Thymus (tissue), 14 donors: Measurements from ENCODE around the gene VGLL2. TPM values are rescaled to one million over a fixed set of nuclear protein-coding genes. Genes with fewer than 3 reads are reported as not detected.

Experiments
- DNase-seq, 9 donors: peaks; one replicate each; pipeline ENCODE4 v3.0.0-alpha.2; 2013; ENCODE audit warnings: low spot score in 9 of 9, low read depth in 6 of 9, missing footprints in 1 of 9
- H3K27ac ChIP-seq, 2 donors: one replicate each; pipeline ENCODE4 v1.5.1; 2013; ENCODE audit warnings: control low read depth in 1 of 2, low read depth in 1 of 2, low read length in 1 of 2, mild to moderate bottlenecking in 1 of 2, moderate library complexity in 1 of 2
- H3K27me3 ChIP-seq, 2 donors: one replicate each; pipeline ENCODE4 v1.5.1; 2013; ENCODE audit warnings: low read length in 1 of 2; ENCODE audit not compliant: control insufficient read depth in 2 of 2, insufficient read depth in 1 of 2
- H3K36me3 ChIP-seq, 2 donors: one replicate each; pipeline ENCODE4 v1.5.1; 2013; ENCODE audit warnings: low read length in 1 of 2, mild to moderate bottlenecking in 1 of 2, moderate library complexity in 1 of 2; ENCODE audit not compliant: control insufficient read depth in 2 of 2, insufficient read depth in 2 of 2
- H3K4me1 ChIP-seq, 2 donors: one replicate each; pipeline ENCODE4 v1.5.1; 2013; ENCODE audit warnings: low read length in 2 of 2; ENCODE audit not compliant: control insufficient read depth in 2 of 2, insufficient read depth in 2 of 2
- H3K4me3 ChIP-seq, 2 donors: one replicate each; pipeline ENCODE4 v1.5.1; 2013; ENCODE audit warnings: low read length in 2 of 2, control low read depth in 1 of 2, mild to moderate bottlenecking in 1 of 2
- H3K9me3 ChIP-seq, 2 donors: one replicate each; pipeline ENCODE4 v1.5.1; 2013; ENCODE audit warnings: low read length in 1 of 2, mild to moderate bottlenecking in 1 of 2; ENCODE audit not compliant: control insufficient read depth in 2 of 2, insufficient read depth in 1 of 2
- WGBS: extraction: QIAGEN DNeasy Blood & Tissue Kit; methylation state at CpG from one replicate; pipeline ENCODE4 v1.1.7; 2013; 5-methylcytosine and 5-hydroxymethylcytosine counted together
- long read RNA-seq, 10 donors: transcript quantifications; one replicate each; lab custom pipeline, GENCODE V29; 2026
- polyA plus RNA-seq: library from polyadenylated mRNA; stranded (reverse); fragments of 200-250 nt; gene quantifications from one replicate; pipeline ENCODE4 v1.2.3, GENCODE V29; 2013
- total RNA-seq: library from RNA; stranded (reverse); fragments of 120-200 nt; gene quantifications from one replicate; pipeline ENCODE4 v1.2.4, GENCODE V29; 2013
- donor health status: healthy.

Gene VGLL2
- total RNA-seq: not detected
- polyA plus RNA-seq: 0.07 TPM
- long read RNA-seq, donor 1: 0 reads
- long read RNA-seq, donor 2: 0 reads
- long read RNA-seq, donor 3: 0 reads
- long read RNA-seq, donor 4: 0 reads
- long read RNA-seq, donor 5: 0 reads
- long read RNA-seq, donor 6: 0 reads
- long read RNA-seq, donor 7: 0 reads
- long read RNA-seq, donor 8: 0 reads
- long read RNA-seq, donor 9: 0 reads
- long read RNA-seq, donor 10: 0 reads

- 2% methylated on average over 63 of the region's 63 CpGs for WGBS
- H3K36me3 ChIP-seq: no peaks in the 10 kb centered on the region
- no peak for DNase-seq
- H3K4me1 ChIP-seq: peaks cover 0 to 11% of the 10 kb centered on the region in 2 donors
- H3K4me3 ChIP-seq: peak within 1 kb of the TSS; percentile 13 to 14
- H3K9me3 ChIP-seq: peaks cover 2 to 14% of the 10 kb centered on the region in 2 donors
- H3K27ac ChIP-seq: no peak within 1 kb of the TSS
- peaks cover 71 to 93% of the 10 kb centered on the region in 2 donors for H3K27me3 ChIP-seq
Measured at GRCh38 chr6:117265410-117266256, at the start of gene VGLL2. Gene VGLL2 (plus strand): TSS chr6:117265558. CDS start chr6:117265764, 206 bp downstream.

GRCh38 chr6:117222861-117223260 lies 42.5 kb upstream of the VGLL2 start:
- Histone ChIP-seq H3K4me1 (no peaks in the 10 kb centered on the region), H3K36me3 (no peaks in the 10 kb centered on the region), H3K27ac (no peak overlapping the region), H3K9me3 (no peaks in the 10 kb centered on the region), H3K4me3 (no peak overlapping the region), H3K27me3 (no peaks in the 10 kb centered on the region)
- no peak for DNase-seq
- 94% methylated on average over 3 of the region's 3 CpGs for WGBS

- WGBS: 100% methylated on average over 1 of the region's 1 CpG
- Histone ChIP-seq H3K9me3 (no peaks in the 10 kb centered on the region), H3K36me3 (no peaks in the 10 kb centered on the region), H3K4me1 (no peaks in the 10 kb centered on the region), H3K27ac (no peak overlapping the region), H3K27me3 (no peaks in the 10 kb centered on the region), H3K4me3 (no peak overlapping the region)
- no peak for DNase-seq
Measured at GRCh38 chr6:117226778-117227177, 38.6 kb upstream of the VGLL2 start.

GRCh38 chr6:117227245-117227962 lies 38.0 kb upstream of the VGLL2 start:
- H3K4me1 ChIP-seq: no peaks in the 10 kb centered on the region
- no peaks in the 10 kb centered on the region for H3K36me3 ChIP-seq
- H3K9me3 ChIP-seq: no peaks in the 10 kb centered on the region
- H3K27ac ChIP-seq: no peak overlapping the region
- H3K4me3 ChIP-seq: no peak overlapping the region
- 91% methylated on average over 3 of the region's 3 CpGs for WGBS
- H3K27me3 ChIP-seq: no peaks in the 10 kb centered on the region
- no peak for DNase-seq

GRCh38 chr6:117228202-117228601 lies 37.2 kb upstream of the VGLL2 start:
- no peak for DNase-seq
- WGBS: 83% methylated on average over 1 of the region's 1 CpG
- H3K4me1 ChIP-seq: no peaks in the 10 kb centered on the region

GRCh38 chr6:117229870-117230269 lies 35.5 kb upstream of the VGLL2 start:
- Histone ChIP-seq H3K27ac (no peak overlapping the region), H3K36me3 (no peaks in the 10 kb centered on the region), H3K9me3 (no peaks in the 10 kb centered on the region), H3K27me3 (no peaks in the 10 kb centered on the region), H3K4me3 (no peak overlapping the region), H3K4me1 (no peaks in the 10 kb centered on the region)
- DNase-seq: no peak
- 82% methylated on average over 1 of the region's 1 CpG for WGBS

More at GRCh38 chr6:117228202-117228601, 37.2 kb upstream of the VGLL2 start:
- H3K4me3 ChIP-seq: no peak overlapping the region
- no peak overlapping the region for H3K27ac ChIP-seq
- no peaks in the 10 kb centered on the region for H3K36me3 ChIP-seq
- no peaks in the 10 kb centered on the region for H3K9me3 ChIP-seq
- H3K27me3 ChIP-seq: no peaks in the 10 kb centered on the region

- Histone ChIP-seq H3K4me1 (no peaks in the 10 kb centered on the region), H3K36me3 (no peaks in the 10 kb centered on the region), H3K4me3 (no peak overlapping the region), H3K9me3 (no peaks in the 10 kb centered on the region), H3K27me3 (no peaks in the 10 kb centered on the region), H3K27ac (no peak overlapping the region)
- DNase-seq: no peak
- 89% methylated on average over 2 of the region's 2 CpGs for WGBS
Measured at GRCh38 chr6:117231466-117231865, 33.9 kb upstream of the VGLL2 start.

- no peak overlapping the region for H3K4me3 ChIP-seq
- no peak overlapping the region for H3K27ac ChIP-seq
- no peak for DNase-seq
- no peaks in the 10 kb centered on the region for H3K4me1 ChIP-seq
- no peaks in the 10 kb centered on the region for H3K27me3 ChIP-seq
- H3K36me3 ChIP-seq: no peaks in the 10 kb centered on the region
- no peaks in the 10 kb centered on the region for H3K9me3 ChIP-seq
- 80% methylated on average over 4 of the region's 4 CpGs for WGBS
Measured at GRCh38 chr6:117232196-117232595, 33.2 kb upstream of the VGLL2 start.

- Histone ChIP-seq H3K9me3 (no peaks in the 10 kb centered on the region), H3K4me1 (no peaks in the 10 kb centered on the region), H3K27me3 (no peaks in the 10 kb centered on the region), H3K36me3 (no peaks in the 10 kb centered on the region), H3K4me3 (no peak overlapping the region), H3K27ac (no peak overlapping the region)
- WGBS: 71% methylated on average over 3 of the region's 3 CpGs
- DNase-seq: no peak
Measured at GRCh38 chr6:117233145-117233544, 32.2 kb upstream of the VGLL2 start.
